Common myeloid progenitor, CD34-positive (primary cell): Measurements from ENCODE around the gene CSAG2.
"Not testable (repeated sequence)": the region's sequence is repeated elsewhere in the genome, so short reads cannot be mapped to it uniquely, and the experiment has no call there.

Experiments used
- CTCF ChIA-PET: fragments of 350-600 bp; sonication (Branson Sonifier 250); formaldehyde crosslinking; loops from one replicate; lab custom pipeline; 2021; ENCODE audit warnings: antibody characterized with exemption; lab: Charles Lee
- POLR2A ChIA-PET: fragments of 350-600 bp; sonication (Branson Sonifier 250); formaldehyde crosslinking; loops from one replicate; lab custom pipeline; 2021; ENCODE audit warnings: antibody characterized with exemption; lab: Charles Lee
- DNase-seq, 3 donors: peaks; one replicate each; pipeline versions ENCODE4 v3.0.0 to v3.0.0-alpha.2; 2013
- H3K27ac ChIP-seq, 2 experiments: 1 replicate in 1 of 2; 2 replicates in 1 of 2; pipeline ENCODE4 v1.7.0; 2013; ENCODE audit warnings: inconsistent platforms in 2 of 2, low read length in 2 of 2, mild to moderate bottlenecking in 2 of 2, low read depth in 1 of 2, moderate library complexity in 1 of 2; ENCODE audit not compliant: severe bottlenecking in 2 of 2, insufficient read depth in 1 of 2, poor library complexity in 1 of 2
- H3K27me3 ChIP-seq, 5 experiments: replicated peaks in 2 of 5; 1 replicate in 3 of 5; 2 replicates in 2 of 5; pipeline versions ENCODE4 v1.6.1 to v1.7.0; 2013; ENCODE audit warnings: low read length in 4 of 5, mild to moderate bottlenecking in 2 of 5, moderate library complexity in 2 of 5, inconsistent platforms in 1 of 5; ENCODE audit not compliant: insufficient read depth in 5 of 5, control insufficient read depth in 4 of 5
- H3K36me3 ChIP-seq, 4 experiments: 1 replicate in 2 of 4; 2 replicates in 2 of 4; pipeline versions ENCODE4 v1.6.1 to v1.7.0; 2013; ENCODE audit warnings: low read length in 3 of 4, control low read depth in 1 of 4, mild to moderate bottlenecking in 1 of 4; ENCODE audit not compliant: control insufficient read depth in 4 of 4, insufficient read depth in 4 of 4
- H3K4me1 ChIP-seq, 4 experiments: 1 replicate in 3 of 4; 2 replicates in 1 of 4; pipeline versions ENCODE4 v1.6.1 to v1.7.1; 2013; ENCODE audit warnings: low read length in 3 of 4, mild to moderate bottlenecking in 3 of 4, control low read depth in 1 of 4, inconsistent platforms in 1 of 4, moderate library complexity in 1 of 4; ENCODE audit not compliant: control insufficient read depth in 4 of 4, insufficient read depth in 4 of 4; ENCODE audit errors: control extremely low read depth in 1 of 4
- H3K4me3 ChIP-seq, 7 experiments: 1 replicate in 4 of 7; 2 replicates in 3 of 7; pipeline versions ENCODE4 v1.5.1 to v1.7.0; 2013; ENCODE audit warnings: mild to moderate bottlenecking in 7 of 7, low read length in 6 of 7, moderate library complexity in 6 of 7, inconsistent platforms in 2 of 7, low read depth in 2 of 7, control low read depth in 1 of 7; ENCODE audit not compliant: insufficient read depth in 4 of 7, control insufficient read depth in 1 of 7; ENCODE audit errors: extremely low read depth in 1 of 7
- H3K9me3 ChIP-seq, 5 experiments: 1 replicate in 4 of 5; 2 replicates in 1 of 5; pipeline versions ENCODE4 v1.6.1 to v1.7.1; 2013; ENCODE audit warnings: low read length in 4 of 5, mild to moderate bottlenecking in 2 of 5, inconsistent platforms in 1 of 5, low read depth in 1 of 5, moderate library complexity in 1 of 5; ENCODE audit not compliant: control insufficient read depth in 4 of 5, insufficient read depth in 2 of 5; ENCODE audit errors: control extremely low read depth in 1 of 5
- WGBS: methylation state at CpG from one replicate; pipeline ENCODE4 v1.1.5; 2013; ENCODE audit not compliant: insufficient coverage; 5-methylcytosine and 5-hydroxymethylcytosine counted together

Gene CSAG2

DNA sequence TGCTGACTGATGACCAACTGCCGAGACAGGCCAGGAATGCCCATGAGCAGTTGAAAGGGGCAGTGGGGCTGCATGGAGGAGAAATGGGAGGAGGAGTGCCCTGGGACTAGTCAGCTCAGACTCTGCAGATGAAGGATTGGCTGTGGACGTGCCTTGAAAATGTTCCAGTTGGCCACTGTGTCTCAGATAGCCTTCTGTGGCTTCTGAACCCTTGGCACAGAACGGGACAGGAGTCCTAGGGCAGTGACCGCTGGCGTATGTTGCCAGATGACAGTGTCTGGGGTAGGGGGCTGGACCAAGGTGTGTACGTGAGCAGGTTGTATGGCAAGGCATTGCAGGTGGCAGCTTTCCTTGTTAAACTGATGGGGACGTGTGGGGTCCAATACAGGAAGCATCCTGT is 2.6 kb downstream of the CSAG2 start:
- H3K9me3 ChIP-seq, H3K4me1 ChIP-seq, CTCF ChIA-PET, DNase-seq, POLR2A ChIA-PET, H3K36me3 ChIP-seq, H3K4me3 ChIP-seq, H3K27ac ChIP-seq, H3K27me3 ChIP-seq: not testable (repeated sequence)
- 87% methylated on average over 2 of the region's 7 CpGs for WGBS

DNA sequence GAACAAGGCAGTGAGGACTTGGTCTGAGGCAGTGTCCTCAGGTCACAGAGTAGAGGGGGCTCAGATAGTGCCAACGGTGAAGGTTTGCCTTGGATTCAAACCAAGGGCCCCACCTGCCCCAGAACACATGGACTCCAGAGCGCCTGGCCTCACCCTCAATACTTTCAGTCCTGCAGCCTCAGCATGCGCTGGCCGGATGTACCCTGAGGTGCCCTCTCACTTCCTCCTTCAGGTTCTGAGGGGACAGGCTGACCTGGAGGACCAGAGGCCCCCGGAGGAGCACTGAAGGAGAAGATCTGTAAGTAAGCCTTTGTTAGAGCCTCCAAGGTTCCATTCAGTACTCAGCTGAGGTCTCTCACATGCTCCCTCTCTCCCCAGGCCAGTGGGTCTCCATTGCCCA is 8.7 kb downstream of the CSAG2 start:
- H3K4me3 ChIP-seq, CTCF ChIA-PET, POLR2A ChIA-PET, H3K36me3 ChIP-seq, H3K27me3 ChIP-seq, DNase-seq, H3K9me3 ChIP-seq, H3K4me1 ChIP-seq, H3K27ac ChIP-seq: not testable (repeated sequence)
- 100% methylated on average over 2 of the region's 5 CpGs for WGBS

GRCh38 chrX:152697952-152698931 is 10.8 kb downstream of the CSAG2 start, which contains the start of gene MAGEA3:
TSS of gene MAGEA3 (plus strand) at chrX:152698794. CDS start at chrX:152700833, 2,039 bp downstream.
- H3K36me3 ChIP-seq, H3K9me3 ChIP-seq, CTCF ChIA-PET, H3K4me1 ChIP-seq, H3K27me3 ChIP-seq, H3K4me3 ChIP-seq, POLR2A ChIA-PET, DNase-seq, H3K27ac ChIP-seq: not testable (repeated sequence)
- no CpG with 5 or more reads among the region's 34 CpGs for WGBS

- H3K27me3 ChIP-seq, H3K4me1 ChIP-seq, H3K36me3 ChIP-seq, DNase-seq, H3K4me3 ChIP-seq, H3K9me3 ChIP-seq, CTCF ChIA-PET, H3K27ac ChIP-seq, POLR2A ChIA-PET: not testable (repeated sequence)
- WGBS = no CpG with 5 or more reads among the region's 3 CpGs
Observed at GRCh38 chrX:152681012-152681411, 28.1 kb downstream of the CSAG2 start.

- CTCF ChIA-PET, H3K4me3 ChIP-seq, POLR2A ChIA-PET, DNase-seq, H3K36me3 ChIP-seq, H3K9me3 ChIP-seq, H3K4me1 ChIP-seq, H3K27me3 ChIP-seq, H3K27ac ChIP-seq: not testable (repeated sequence)
- no CpG with 5 or more reads among the region's 3 CpGs for WGBS
Observed at GRCh38 chrX:152674652-152675051, 34.4 kb downstream of the CSAG2 start.

DNA sequence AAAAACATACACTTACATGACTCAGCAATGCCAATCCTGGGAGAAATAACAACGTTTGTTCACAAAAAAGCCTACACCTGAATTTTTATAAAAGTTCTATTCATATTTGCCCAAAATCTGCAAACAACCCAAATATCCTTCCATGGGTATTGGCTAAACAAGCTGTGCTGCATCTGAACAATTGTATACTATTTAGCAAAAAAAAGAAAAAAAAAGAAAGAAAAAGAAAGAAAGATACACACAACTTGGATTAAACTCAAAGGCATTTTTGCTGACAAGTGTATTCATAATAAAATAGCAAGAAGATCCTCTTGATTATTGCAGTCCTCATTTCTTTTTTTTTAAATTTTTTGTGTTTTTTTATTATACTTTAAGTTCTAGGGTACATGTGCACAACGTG is 34.9 kb downstream of the CSAG2 start:
- WGBS = 60% methylated on average over 1 of the region's 2 CpGs
- POLR2A ChIA-PET = no interaction called here
- no peaks in the 10 kb centered on the region for H3K9me3 ChIP-seq
- peaks cover 0 to 3% (median 0%) of the 10 kb centered on the region in 5 experiments for H3K27me3 ChIP-seq
- H3K4me1 ChIP-seq = no peaks in the 10 kb centered on the region
- H3K36me3 ChIP-seq = no peaks in the 10 kb centered on the region
- no peak for DNase-seq
- no peak overlapping the region for H3K27ac ChIP-seq
- H3K4me3 ChIP-seq = no peak overlapping the region
- CTCF ChIA-PET = no interaction called here

DNA sequence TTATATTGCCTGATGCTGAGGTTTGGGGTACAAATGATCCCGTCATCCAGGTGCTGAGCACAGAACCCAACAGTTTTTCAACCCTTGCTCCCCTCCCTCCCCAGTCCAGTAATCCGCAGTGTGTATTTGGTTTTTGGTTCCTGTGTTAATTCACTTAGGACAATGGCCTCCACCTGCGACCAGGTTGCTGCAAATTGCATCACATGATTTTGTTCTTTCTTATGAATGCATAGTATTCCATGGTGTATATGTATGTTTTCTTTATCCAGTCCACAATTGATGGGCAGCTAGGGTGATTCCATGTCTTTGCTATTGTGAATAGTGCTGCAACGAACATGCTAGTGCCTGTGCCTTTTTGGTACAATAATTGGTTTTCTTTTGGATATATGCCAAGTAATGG is 46.0 kb downstream of the CSAG2 start:
- Histone ChIP-seq H3K27me3 (peaks cover 0 to 3% (median 0%) of the 10 kb centered on the region in 5 experiments), H3K4me3 (no peak overlapping the region), H3K36me3 (no peaks in the 10 kb centered on the region), H3K9me3 (peaks cover 0 to 2% (median 1%) of the 10 kb centered on the region in 5 experiments), H3K4me1 (no peaks in the 10 kb centered on the region), H3K27ac (no peak overlapping the region)
- ChIA-PET POLR2A (no interaction called here), CTCF (no interaction called here)
- WGBS = no CpG with 5 or more reads among the region's 4 CpGs
- DNase-seq = no peak
